Duodenal mucosa (tissue), 2 donors: Measurements from ENCODE around the gene EPB41L2.
"Not testable (repeated sequence)": the region's sequence is repeated elsewhere in the genome, so short reads cannot be mapped to it uniquely, and the experiment has no call there.

Experiments used
- H3K27ac ChIP-seq: one replicate; pipeline ENCODE4 v1.7.0; 2013; ENCODE audit warnings: low read depth, low read length
- H3K27me3 ChIP-seq, 2 donors: one replicate each; pipeline ENCODE4 v1.7.0; 2013; ENCODE audit warnings: low read length in 2 of 2, control low read depth in 1 of 2; ENCODE audit not compliant: insufficient read depth in 2 of 2, control insufficient read depth in 1 of 2
- H3K36me3 ChIP-seq, 2 donors: one replicate each; pipeline ENCODE4 v1.7.0; 2013; ENCODE audit warnings: low read length in 2 of 2, control low read depth in 1 of 2; ENCODE audit not compliant: insufficient read depth in 2 of 2, control insufficient read depth in 1 of 2
- H3K4me1 ChIP-seq, 2 donors: one replicate each; pipeline ENCODE4 v1.7.0; 2013; ENCODE audit warnings: low read length in 2 of 2, control low read depth in 1 of 2; ENCODE audit not compliant: insufficient read depth in 2 of 2, control insufficient read depth in 1 of 2
- H3K4me3 ChIP-seq, 2 donors: one replicate each; pipeline ENCODE4 v1.7.0; 2013; ENCODE audit warnings: low read length in 2 of 2, low read depth in 1 of 2
- H3K9ac ChIP-seq, 2 donors: one replicate each; pipeline ENCODE4 v1.7.0; 2013; ENCODE audit warnings: low read length in 2 of 2, low read depth in 1 of 2
- H3K9me3 ChIP-seq, 2 donors: one replicate each; pipeline ENCODE4 v1.7.0; 2013; ENCODE audit warnings: low read length in 2 of 2, control low read depth in 1 of 2; ENCODE audit not compliant: control insufficient read depth in 1 of 2

Gene EPB41L2

GRCh38 chr6:131024565-131024964, 38.5 kb downstream of the EPB41L2 start:
- no peaks in the 10 kb centered on the region for H3K36me3 ChIP-seq
- no peaks in the 10 kb centered on the region for H3K27me3 ChIP-seq
- no peak overlapping the region for H3K9ac ChIP-seq
- peaks cover 2 to 5% of the 10 kb centered on the region in 2 donors for H3K4me1 ChIP-seq
- no peak overlapping the region for H3K4me3 ChIP-seq
- no peak overlapping the region for H3K27ac ChIP-seq
- H3K9me3 ChIP-seq: no peaks in the 10 kb centered on the region

- Histone ChIP-seq H3K4me3 (no peak overlapping the region), H3K9me3 (no peaks in the 10 kb centered on the region), H3K36me3 (no peaks in the 10 kb centered on the region), H3K9ac (no peak overlapping the region), H3K4me1 (peaks cover 0 to 1% of the 10 kb centered on the region in 2 donors), H3K27ac (no peak overlapping the region), H3K27me3 (no peaks in the 10 kb centered on the region)
Observed at GRCh38 chr6:131023834-131024504, 39.1 kb downstream of the EPB41L2 start.

GRCh38 chr6:131022691-131023090, 40.4 kb downstream of the EPB41L2 start:
- H3K27ac ChIP-seq: no peak overlapping the region
- H3K27me3 ChIP-seq: no peaks in the 10 kb centered on the region
- no peaks in the 10 kb centered on the region for H3K4me1 ChIP-seq
- H3K9ac ChIP-seq: no peak overlapping the region
- H3K36me3 ChIP-seq: no peaks in the 10 kb centered on the region
- no peaks in the 10 kb centered on the region for H3K9me3 ChIP-seq
- H3K4me3 ChIP-seq: no peak overlapping the region

GRCh38 chr6:131017962-131018361, 45.1 kb downstream of the EPB41L2 start:
- H3K36me3 ChIP-seq: no peaks in the 10 kb centered on the region
- H3K9ac ChIP-seq: no peak overlapping the region
- no peak overlapping the region for H3K27ac ChIP-seq
- no peaks in the 10 kb centered on the region for H3K27me3 ChIP-seq
- H3K4me3 ChIP-seq: no peak overlapping the region
- no peaks in the 10 kb centered on the region for H3K9me3 ChIP-seq
- no peaks in the 10 kb centered on the region for H3K4me1 ChIP-seq

- H3K36me3 ChIP-seq: no peaks in the 10 kb centered on the region
- H3K4me3 ChIP-seq: no peak overlapping the region
- H3K27me3 ChIP-seq: no peaks in the 10 kb centered on the region
- no peak overlapping the region for H3K27ac ChIP-seq
- H3K9me3 ChIP-seq: no peaks in the 10 kb centered on the region
- H3K9ac ChIP-seq: no peak overlapping the region
- no peaks in the 10 kb centered on the region for H3K4me1 ChIP-seq
Observed at GRCh38 chr6:131015630-131016263, 47.3 kb downstream of the EPB41L2 start.

GRCh38 chr6:131015025-131015591, 47.9 kb downstream of the EPB41L2 start:
- H3K27me3 ChIP-seq: no peaks in the 10 kb centered on the region
- H3K9me3 ChIP-seq: no peaks in the 10 kb centered on the region
- no peak overlapping the region for H3K27ac ChIP-seq
- no peaks in the 10 kb centered on the region for H3K4me1 ChIP-seq
- H3K9ac ChIP-seq: no peak overlapping the region
- no peak overlapping the region for H3K4me3 ChIP-seq
- H3K36me3 ChIP-seq: no peaks in the 10 kb centered on the region

- H3K9ac ChIP-seq: no peak overlapping the region
- no peak overlapping the region for H3K27ac ChIP-seq
- no peak overlapping the region for H3K4me3 ChIP-seq
Observed at GRCh38 chr6:131014080-131014776, 48.8 kb downstream of the EPB41L2 start.

GRCh38 chr6:131013495-131013894, 49.5 kb downstream of the EPB41L2 start:
- Histone ChIP-seq H3K9ac (no peak overlapping the region), H3K27me3 (no peaks in the 10 kb centered on the region), H3K4me3 (peak overlapping the region in 1 of 2 donors; percentile 7), H3K27ac (no peak overlapping the region), H3K36me3 (no peaks in the 10 kb centered on the region), H3K4me1 (no peaks in the 10 kb centered on the region), H3K9me3 (no peaks in the 10 kb centered on the region)

More at GRCh38 chr6:131014080-131014776, 48.8 kb downstream of the EPB41L2 start:
- Histone ChIP-seq H3K36me3 (no peaks in the 10 kb centered on the region), H3K4me1 (no peaks in the 10 kb centered on the region), H3K9me3 (no peaks in the 10 kb centered on the region), H3K27me3 (no peaks in the 10 kb centered on the region)

GRCh38 chr6:131009790-131010189, 53.3 kb downstream of the EPB41L2 start:
- Histone ChIP-seq H3K4me1 (no peaks in the 10 kb centered on the region), H3K4me3 (no peak overlapping the region), H3K9ac (no peak overlapping the region), H3K36me3 (no peaks in the 10 kb centered on the region), H3K9me3 (peaks cover 8 to 11% of the 10 kb centered on the region in 2 donors), H3K27ac (no peak overlapping the region), H3K27me3 (no peaks in the 10 kb centered on the region)

GRCh38 chr6:131008965-131009364, 54.1 kb downstream of the EPB41L2 start:
- not testable (repeated sequence) for H3K27me3 ChIP-seq, H3K4me1 ChIP-seq, H3K36me3 ChIP-seq, H3K9ac ChIP-seq, H3K4me3 ChIP-seq, H3K27ac ChIP-seq
- peaks cover 8 to 11% of the 10 kb centered on the region in 2 donors for H3K9me3 ChIP-seq
